NCI-H748 (cell line): ENCODE data around the gene ZNF322.
A peak's percentile ranks its signal among the peaks of the same experiment; 100 is the strongest.
"Not testable (repeated sequence)": the region's sequence is repeated elsewhere in the genome, so short reads cannot be mapped to it uniquely, and the experiment has no call there.

Source experiments
- DNase-seq: peaks from one replicate; lab custom pipeline; 2025; ENCODE audit not compliant: unreplicated experiment; lab: John Stamatoyannopoulos, UW

ZNF322 gene

GRCh38 chr6:26659042-26659999 lies at the start of gene ZNF322:
ZNF322 (minus strand) TSS chr6:26659746; CDS start chr6:26638553, 21,193 bp downstream.
- DNase-seq: peak; percentile 98

GRCh38 chr6:26705780-26706179 lies 46.2 kb upstream of the ZNF322 start:
- not testable (repeated sequence) for DNase-seq

- DNase-seq: not testable (repeated sequence)
Observed at GRCh38 chr6:26705352-26705751, 45.8 kb upstream of the ZNF322 start.

GRCh38 chr6:26701023-26701747 lies 41.6 kb upstream of the ZNF322 start:
- DNase-seq: not testable (repeated sequence)

GRCh38 chr6:26697496-26697895 lies 38.0 kb upstream of the ZNF322 start:
- not testable (repeated sequence) for DNase-seq

GRCh38 chr6:26689324-26689947 lies 29.9 kb upstream of the ZNF322 start:
- DNase-seq: not testable (repeated sequence)

- DNase-seq: not testable (repeated sequence)
Observed at GRCh38 chr6:26682435-26683042, 23.0 kb upstream of the ZNF322 start.

GRCh38 chr6:26673287-26673686 lies 13.7 kb upstream of the ZNF322 start:
- DNase-seq: not testable (repeated sequence)

- DNase-seq: not testable (repeated sequence)
Observed at GRCh38 chr6:26670558-26670957, 11.0 kb upstream of the ZNF322 start.

GRCh38 chr6:26670003-26670402 lies 10.5 kb upstream of the ZNF322 start:
- DNase-seq: not testable (repeated sequence)

GRCh38 chr6:26660000-26660361 lies 435 bp upstream of the ZNF322 start:
- DNase-seq: no peak

GRCh38 chr6:26657256-26657655 lies 2.3 kb downstream of the ZNF322 start:
- DNase-seq: no peak

GRCh38 chr6:26653007-26653406 lies 6.5 kb downstream of the ZNF322 start:
- no peak for DNase-seq

GRCh38 chr6:26651133-26651781 lies 8.3 kb downstream of the ZNF322 start:
- DNase-seq: no peak

- no peak for DNase-seq
Observed at GRCh38 chr6:26646074-26646473, 13.5 kb downstream of the ZNF322 start.

GRCh38 chr6:26640806-26641205 lies 18.7 kb downstream of the ZNF322 start:
- DNase-seq: no peak

- no peak for DNase-seq
Observed at GRCh38 chr6:26629359-26629758, 30.2 kb downstream of the ZNF322 start.

- DNase-seq: no peak
Observed at GRCh38 chr6:26627843-26628242, 31.7 kb downstream of the ZNF322 start.

- no peak for DNase-seq
Observed at GRCh38 chr6:26624557-26624956, 35.0 kb downstream of the ZNF322 start.

GRCh38 chr6:26623339-26623859 lies 36.1 kb downstream of the ZNF322 start:
- DNase-seq: no peak
